Cardiac muscle cell (in vitro differentiated cells and primary cell): ENCODE results near the gene SOX15. TPM values are rescaled to one million over a fixed set of nuclear protein-coding genes. Genes with fewer than 3 reads are reported as not detected.
"Not testable (repeated sequence)": the region's sequence is repeated elsewhere in the genome, so short reads cannot be mapped to it uniquely, and the experiment has no call there.

ENCODE experiments used
- DNase-seq, 2 donors: peaks; one replicate each; pipeline versions ENCODE4 v3.0.0 to v3.0.0-alpha.2; 2010 to 2017; ENCODE audit warnings: low read depth in 1 of 2, low spot score in 1 of 2
- H3K27ac ChIP-seq: fragments of 200-600 bp; sonication (generic); 2 replicates; pipeline ENCODE4 v1.5.1; 2016
- H3K27me3 ChIP-seq: fragments of 200-600 bp; sonication (generic); 2 replicates; pipeline ENCODE4 v1.6.0; 2016; ENCODE audit warnings: control low read depth
- H3K36me3 ChIP-seq: fragments of 200-600 bp; sonication (generic); 2 replicates; pipeline ENCODE4 v1.5.1; 2016; ENCODE audit warnings: control low read depth
- H3K4me1 ChIP-seq: fragments of 200-600 bp; sonication (generic); 2 replicates; pipeline ENCODE4 v1.8.1; 2017; ENCODE audit warnings: low read depth, mild to moderate bottlenecking, mixed run types
- H3K4me3 ChIP-seq: fragments of 200-600 bp; sonication (generic); 2 replicates; pipeline ENCODE4 v1.5.1; 2016; ENCODE audit warnings: mild to moderate bottlenecking
- H3K9me3 ChIP-seq: fragments of 200-600 bp; sonication (generic); 2 replicates; pipeline ENCODE4 v1.5.1; 2017; ENCODE audit warnings: low read depth, mild to moderate bottlenecking, control low read depth
- polyA plus RNA-seq: library from polyadenylated mRNA; unstranded; fragments of >200 nt; fragmentation: Nextera tagmentation; extraction: Ambion mirVana; gene quantifications from 2 replicates; pipeline ENCODE4 v1.2.1, GENCODE V29; 2016
- total RNA-seq: library from RNA; depleted of rRNA; stranded (reverse); fragments of >200 nt; gene quantifications from 2 replicates; pipeline ENCODE4 v1.2.3, GENCODE V29; 2016
- TF ChIP-seq, protein P1 (sequence below): IDR thresholded peaks from 2 replicates; pipeline ENCODE4 v1.5.1; 2012; ENCODE audit warnings: low read depth, mild to moderate bottlenecking, low read length

The SOX15 gene
- total and polyA plus RNA-seq, 2 experiments from 2014 or later = 5.3 to 5.4 TPM

DNA sequence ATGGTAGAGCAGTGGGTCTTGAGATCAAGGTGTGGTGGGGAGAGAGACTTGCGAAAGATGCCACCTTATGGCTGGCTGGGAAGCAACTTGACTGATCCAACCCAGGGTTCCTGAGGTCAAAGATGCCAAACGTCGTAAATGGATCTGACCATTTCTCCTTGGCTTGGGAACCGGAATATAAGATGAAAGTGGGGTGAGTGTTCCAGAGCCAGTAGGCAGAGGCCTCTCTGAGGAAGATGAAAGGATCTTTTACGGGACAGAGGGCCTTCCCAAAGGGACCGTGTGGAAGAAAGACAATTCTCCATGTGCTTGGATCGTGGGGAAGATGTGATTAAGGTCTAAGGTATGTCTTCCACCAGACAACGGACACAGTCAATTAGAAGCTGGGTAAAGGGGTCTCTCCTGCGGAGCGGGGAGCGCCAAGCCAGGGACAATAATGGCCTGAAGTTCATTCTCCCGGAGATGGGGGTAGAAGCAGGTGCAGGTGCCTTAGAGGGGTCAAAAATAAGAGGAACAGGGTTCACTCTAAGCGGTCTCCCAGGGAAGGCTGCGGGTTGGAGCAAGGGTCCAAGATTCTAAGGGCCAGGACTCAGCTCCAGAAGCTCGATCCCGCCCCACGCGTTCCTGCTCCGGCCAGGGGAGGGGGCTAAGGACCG lies 24.0 kb upstream of the SOX15 start:
- TF ChIP-seq, protein P1, sequence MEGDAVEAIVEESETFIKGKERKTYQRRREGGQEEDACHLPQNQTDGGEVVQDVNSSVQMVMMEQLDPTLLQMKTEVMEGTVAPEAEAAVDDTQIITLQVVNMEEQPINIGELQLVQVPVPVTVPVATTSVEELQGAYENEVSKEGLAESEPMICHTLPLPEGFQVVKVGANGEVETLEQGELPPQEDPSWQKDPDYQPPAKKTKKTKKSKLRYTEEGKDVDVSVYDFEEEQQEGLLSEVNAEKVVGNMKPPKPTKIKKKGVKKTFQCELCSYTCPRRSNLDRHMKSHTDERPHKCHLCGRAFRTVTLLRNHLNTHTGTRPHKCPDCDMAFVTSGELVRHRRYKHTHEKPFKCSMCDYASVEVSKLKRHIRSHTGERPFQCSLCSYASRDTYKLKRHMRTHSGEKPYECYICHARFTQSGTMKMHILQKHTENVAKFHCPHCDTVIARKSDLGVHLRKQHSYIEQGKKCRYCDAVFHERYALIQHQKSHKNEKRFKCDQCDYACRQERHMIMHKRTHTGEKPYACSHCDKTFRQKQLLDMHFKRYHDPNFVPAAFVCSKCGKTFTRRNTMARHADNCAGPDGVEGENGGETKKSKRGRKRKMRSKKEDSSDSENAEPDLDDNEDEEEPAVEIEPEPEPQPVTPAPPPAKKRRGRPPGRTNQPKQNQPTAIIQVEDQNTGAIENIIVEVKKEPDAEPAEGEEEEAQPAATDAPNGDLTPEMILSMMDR = no peak
- DNase-seq = peak in 1 of 2 donors; percentile 29
- Histone ChIP-seq H3K27ac (peak overlapping the region; percentile 95), H3K9me3 (no peaks in the 10 kb centered on the region), H3K4me3 (peak overlapping the region; percentile 94), H3K27me3 (no peaks in the 10 kb centered on the region), H3K4me1 (peaks cover 11% of the 10 kb centered on the region), H3K36me3 (no peaks in the 10 kb centered on the region)

DNA sequence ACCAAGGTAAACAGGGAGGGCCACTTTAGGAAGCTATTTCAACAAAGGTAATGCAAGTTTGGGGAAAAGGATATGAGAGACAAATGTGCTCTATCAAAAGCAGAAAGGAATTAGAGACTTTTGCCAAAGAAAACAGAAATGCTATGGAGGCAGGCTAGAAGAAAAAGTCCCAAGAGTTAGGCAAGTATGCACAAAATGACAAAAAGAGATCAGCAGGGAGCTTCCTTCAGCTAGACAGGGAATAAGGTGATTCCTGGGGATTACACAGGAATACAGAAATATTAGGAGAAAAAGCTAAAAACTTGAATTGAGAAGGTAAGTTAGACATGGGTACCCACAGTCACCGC lies 22.4 kb upstream of the SOX15 start:
- TF ChIP-seq, protein P1 = no peak
- Histone ChIP-seq H3K4me3 (no peak overlapping the region), H3K9me3 (no peaks in the 10 kb centered on the region)

DNA sequence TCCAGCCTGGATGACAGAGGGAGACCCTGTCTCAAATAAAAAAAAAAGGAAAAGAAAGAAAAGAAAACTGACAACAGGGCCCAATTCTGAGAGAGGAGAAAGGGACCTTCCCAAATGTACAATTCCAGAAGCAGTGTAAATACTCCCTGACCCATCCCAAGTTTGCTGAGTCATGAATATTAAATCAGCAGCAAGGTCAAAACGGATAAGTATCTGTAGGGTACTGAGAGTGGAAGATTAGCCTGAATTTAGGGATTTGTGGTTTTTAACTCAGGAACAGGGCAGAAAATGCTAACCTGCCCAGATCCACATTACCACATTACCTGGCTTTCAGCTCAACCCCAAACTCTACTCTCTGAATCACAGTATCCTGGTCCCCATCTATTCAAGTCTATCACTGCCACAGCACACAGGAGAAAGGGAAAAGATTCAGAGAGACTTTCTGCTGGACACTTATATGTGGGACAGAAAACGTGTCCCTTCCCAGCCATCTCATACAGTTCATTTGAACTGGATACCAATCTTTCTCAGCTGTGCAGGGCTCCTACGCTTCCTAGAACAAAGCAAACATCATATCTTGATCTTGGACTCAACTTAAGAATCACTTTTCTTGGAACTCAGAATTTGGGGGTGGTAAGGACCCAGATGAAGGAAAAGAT lies 21.9 kb upstream of the SOX15 start:
- DNase-seq = no peak
- H3K9me3 ChIP-seq = no peaks in the 10 kb centered on the region
- no peak overlapping the region for H3K4me3 ChIP-seq
- TF ChIP-seq, protein P1 = no peak
- no peak overlapping the region for H3K27ac ChIP-seq
- no peaks in the 10 kb centered on the region for H3K36me3 ChIP-seq
- no peaks in the 10 kb centered on the region for H3K27me3 ChIP-seq
- peaks cover 12% of the 10 kb centered on the region for H3K4me1 ChIP-seq

More for the DNA sequence above, 22.4 kb upstream of the SOX15 start:
- Histone ChIP-seq H3K4me1 (peaks cover 11% of the 10 kb centered on the region), H3K27me3 (no peaks in the 10 kb centered on the region), H3K36me3 (no peaks in the 10 kb centered on the region), H3K27ac (no peak overlapping the region)
- peak in 1 of 2 donors; percentile 38 for DNase-seq

DNA sequence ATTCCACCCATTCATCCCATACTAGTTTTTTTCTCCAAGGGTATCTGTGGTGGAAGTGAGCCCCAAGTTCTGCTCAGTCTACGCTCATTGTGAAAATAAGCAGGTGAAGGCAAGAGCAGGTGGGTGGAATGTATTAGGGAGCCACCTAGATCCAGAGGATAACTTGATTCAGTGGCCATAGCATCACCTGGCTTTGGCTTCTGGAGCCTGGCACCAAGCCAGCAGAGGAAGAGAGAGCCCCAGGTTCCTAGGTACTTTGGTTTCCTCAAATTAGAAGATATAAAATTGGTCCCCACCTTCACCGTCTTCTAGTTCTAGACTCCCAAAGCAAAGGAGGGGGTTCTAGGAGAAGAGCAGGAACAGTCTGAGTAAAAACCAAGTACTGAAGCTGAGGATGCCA lies 20.7 kb upstream of the SOX15 start:
- Histone ChIP-seq H3K27ac (no peak overlapping the region), H3K4me1 (peaks cover 22% of the 10 kb centered on the region), H3K36me3 (no peaks in the 10 kb centered on the region), H3K4me3 (no peak overlapping the region), H3K27me3 (no peaks in the 10 kb centered on the region), H3K9me3 (no peaks in the 10 kb centered on the region)
- DNase-seq = no peak
- TF ChIP-seq, protein P1 = no peak

DNA sequence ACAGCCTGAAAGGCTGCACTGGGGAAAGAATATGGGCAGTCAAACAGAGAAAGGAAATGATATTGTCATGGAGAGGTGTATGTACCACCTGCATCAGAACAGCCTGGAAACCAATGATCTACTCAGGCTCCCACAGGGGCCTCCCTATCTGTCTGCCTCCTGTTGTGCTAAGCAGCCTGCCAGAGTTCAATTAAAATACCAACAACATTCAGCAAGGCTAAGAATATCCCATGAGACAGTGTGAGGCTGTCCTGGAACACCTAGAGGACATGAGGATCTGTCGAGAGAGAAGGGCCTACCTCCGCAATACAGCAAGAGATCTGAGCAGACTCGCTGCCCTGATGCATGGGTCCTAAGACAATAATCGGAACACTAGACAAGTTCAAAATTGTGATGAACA lies 16.4 kb upstream of the SOX15 start:
- peaks cover 16% of the 10 kb centered on the region for H3K36me3 ChIP-seq

DNA sequence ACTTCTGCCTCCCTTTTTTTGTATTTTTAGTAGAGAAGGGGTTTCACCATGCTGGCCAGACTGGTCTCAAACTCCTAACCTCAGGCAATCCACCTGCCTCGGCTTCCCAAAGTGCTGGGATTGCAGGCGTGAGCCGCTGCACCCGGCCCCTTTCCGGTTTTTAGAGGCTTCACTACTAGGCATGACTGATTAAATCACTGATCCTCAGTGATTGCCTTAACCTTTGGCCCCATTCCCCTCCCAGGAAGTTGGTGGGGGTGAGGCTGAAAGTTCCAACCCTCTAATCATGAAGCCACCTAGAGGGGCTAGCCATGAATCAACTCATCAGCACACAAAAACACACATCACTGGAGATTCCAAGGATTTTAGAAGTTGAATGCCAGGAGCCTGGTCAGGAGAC lies 7.7 kb upstream of the SOX15 start:
- not testable (repeated sequence) for H3K4me1 ChIP-seq, H3K27me3 ChIP-seq, DNase-seq, H3K4me3 ChIP-seq, H3K27ac ChIP-seq, H3K9me3 ChIP-seq
- H3K36me3 ChIP-seq = peaks cover 69% of the 10 kb centered on the region

More for the DNA sequence above, 16.4 kb upstream of the SOX15 start:
- no peaks in the 10 kb centered on the region for H3K9me3 ChIP-seq
- no peak overlapping the region for H3K4me3 ChIP-seq
- H3K4me1 ChIP-seq = peaks cover 11% of the 10 kb centered on the region
- no peaks in the 10 kb centered on the region for H3K27me3 ChIP-seq
- peak in 1 of 2 donors; percentile 65 for DNase-seq
- peak overlapping the region; percentile 77 for H3K27ac ChIP-seq
- TF ChIP-seq, protein P1 = no peak
